ENCODE results near the gene ALDH4A1. TPM values are rescaled to one million over a fixed set of nuclear protein-coding genes. Genes with fewer than 3 reads are reported as not detected.

The ALDH4A1 gene
- total and polyA plus RNA-seq, 4 donors: 162 to 424 (median 244) TPM

GRCh38 chr1:18830596-18830995 lies 71.8 kb downstream of the ALDH4A1 start:
- Histone ChIP-seq H3K4me3 (ENCODE audit: low read depth in 1 of 3, low read length in 3 of 3) (no peak overlapping the region), H3K36me3 (ENCODE audit: control insufficient read depth in 4 of 4, insufficient read depth in 3 of 4, low read depth in 1 of 4, low read length in 3 of 4) (no peaks in the 10 kb centered on the region), H3K27ac (ENCODE audit: low read depth in 1 of 2, low read length in 2 of 2) (no peak overlapping the region), H3K9me3 (ENCODE audit: control insufficient read depth in 4 of 4, low read length in 3 of 4) (peaks cover 0 to 2% (median 1%) of the 10 kb centered on the region in 4 donors), H3K27me3 (ENCODE audit: control insufficient read depth in 4 of 4, insufficient read depth in 4 of 4, low read length in 3 of 4) (no peaks in the 10 kb centered on the region), H3K4me1 (ENCODE audit: control insufficient read depth in 4 of 4, insufficient read depth in 4 of 4, low read length in 3 of 4) (no peaks in the 10 kb centered on the region), H3K9ac (ENCODE audit: low read depth in 1 of 2, low read length in 2 of 2) (no peak overlapping the region)
- TF ChIP-seq HNF4A (conservative IDR thresholded peaks at IDR 0.05) (no peak), TAF1 (conservative IDR thresholded peaks at IDR 0.05) (no peak), FOXA1 (IDR thresholded peaks at IDR 0.05) (no peak), NR2F2 (IDR thresholded peaks at IDR 0.05) (no peak), FOXA2 (IDR thresholded peaks at IDR 0.05) (no peak), REST (IDR thresholded peaks at IDR 0.05) (no peak)
- TF ChIP-seq, protein P1, sequence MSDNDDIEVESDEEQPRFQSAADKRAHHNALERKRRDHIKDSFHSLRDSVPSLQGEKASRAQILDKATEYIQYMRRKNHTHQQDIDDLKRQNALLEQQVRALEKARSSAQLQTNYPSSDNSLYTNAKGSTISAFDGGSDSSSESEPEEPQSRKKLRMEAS (IDR thresholded peaks at IDR 0.05): no peak
- TF ChIP-seq, protein P2, sequence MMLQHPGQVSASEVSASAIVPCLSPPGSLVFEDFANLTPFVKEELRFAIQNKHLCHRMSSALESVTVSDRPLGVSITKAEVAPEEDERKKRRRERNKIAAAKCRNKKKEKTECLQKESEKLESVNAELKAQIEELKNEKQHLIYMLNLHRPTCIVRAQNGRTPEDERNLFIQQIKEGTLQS (IDR thresholded peaks at IDR 0.05): no peak
- 70% methylated on average over 12 of the region's 12 CpGs for WGBS
- DNase-seq (ENCODE audit: low spot score): no peak

DNA sequence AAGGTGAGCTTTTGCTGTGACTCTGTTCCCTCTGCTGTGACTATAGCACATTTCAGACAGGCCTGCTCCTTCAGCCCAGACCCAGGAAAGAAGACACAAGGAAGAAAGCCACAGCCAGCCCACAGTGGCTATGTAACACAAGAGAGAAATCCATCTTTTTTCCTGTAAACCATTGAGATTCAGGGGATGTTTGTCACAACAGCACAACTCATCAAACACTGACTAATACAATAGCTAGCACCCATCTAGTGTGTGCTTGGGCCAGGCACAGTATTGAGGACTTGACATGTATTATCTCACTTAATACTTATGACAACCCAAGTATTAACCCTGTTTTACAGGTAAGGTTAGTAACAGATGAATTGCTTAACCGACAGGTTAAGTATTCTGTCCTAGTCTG lies 72.7 kb downstream of the ALDH4A1 start:
- H3K4me3 ChIP-seq (ENCODE audit: low read depth in 1 of 3, low read length in 3 of 3): no peak overlapping the region
- 91% methylated on average over 1 of the region's 1 CpG for WGBS

GRCh38 chr1:18828224-18828623 lies 74.1 kb downstream of the ALDH4A1 start:
- no peak overlapping the region for H3K27ac ChIP-seq (ENCODE audit: low read depth in 1 of 2, low read length in 2 of 2)
- no peak overlapping the region for H3K4me3 ChIP-seq (ENCODE audit: low read depth in 1 of 3, low read length in 3 of 3)
- no peaks in the 10 kb centered on the region for H3K36me3 ChIP-seq (ENCODE audit: control insufficient read depth in 4 of 4, insufficient read depth in 3 of 4, low read depth in 1 of 4, low read length in 3 of 4)
- 42% methylated on average over 2 of the region's 2 CpGs for WGBS
- H3K9me3 ChIP-seq (ENCODE audit: control insufficient read depth in 4 of 4, low read length in 3 of 4): peaks cover 0 to 2% (median 1%) of the 10 kb centered on the region in 4 donors
- H3K9ac ChIP-seq (ENCODE audit: low read depth in 1 of 2, low read length in 2 of 2): no peak overlapping the region
- DNase-seq (ENCODE audit: low spot score): no peak
- H3K27me3 ChIP-seq (ENCODE audit: control insufficient read depth in 4 of 4, insufficient read depth in 4 of 4, low read length in 3 of 4): no peaks in the 10 kb centered on the region
- no peak for TF ChIP-seq RXRA (IDR thresholded peaks at IDR 0.05)
- TF ChIP-seq, protein P2 (IDR thresholded peaks at IDR 0.05): no peak
- no peak for TF ChIP-seq HNF4A (conservative IDR thresholded peaks at IDR 0.05)
- no peak for TF ChIP-seq GABPA (IDR thresholded peaks at IDR 0.05 in 1 of 2, conservative IDR thresholded peaks at IDR 0.05 in 1 of 2)
- TF ChIP-seq SP1 (IDR thresholded peaks at IDR 0.05): no peak
- no peak for TF ChIP-seq FOXA2 (IDR thresholded peaks at IDR 0.05)
- TF ChIP-seq JUND (IDR thresholded peaks at IDR 0.05): no peak
- TF ChIP-seq RAD21 (IDR thresholded peaks at IDR 0.05): no peak
- TF ChIP-seq REST (IDR thresholded peaks at IDR 0.05): no peak
- TF ChIP-seq, protein P1 (IDR thresholded peaks at IDR 0.05): no peak
- TF ChIP-seq NR2F2 (IDR thresholded peaks at IDR 0.05): no peak
- H3K4me1 ChIP-seq (ENCODE audit: control insufficient read depth in 4 of 4, insufficient read depth in 4 of 4, low read length in 3 of 4): no peaks in the 10 kb centered on the region

More for the DNA sequence above, 72.7 kb downstream of the ALDH4A1 start:
- no peaks in the 10 kb centered on the region for H3K4me1 ChIP-seq (ENCODE audit: control insufficient read depth in 4 of 4, insufficient read depth in 4 of 4, low read length in 3 of 4)
- H3K36me3 ChIP-seq (ENCODE audit: control insufficient read depth in 4 of 4, insufficient read depth in 3 of 4, low read depth in 1 of 4, low read length in 3 of 4): no peaks in the 10 kb centered on the region
- peaks cover 0 to 2% (median 1%) of the 10 kb centered on the region in 4 donors for H3K9me3 ChIP-seq (ENCODE audit: control insufficient read depth in 4 of 4, low read length in 3 of 4)
- no peak overlapping the region for H3K27ac ChIP-seq (ENCODE audit: low read depth in 1 of 2, low read length in 2 of 2)
- no peaks in the 10 kb centered on the region for H3K27me3 ChIP-seq (ENCODE audit: control insufficient read depth in 4 of 4, insufficient read depth in 4 of 4, low read length in 3 of 4)
- no peak overlapping the region for H3K9ac ChIP-seq (ENCODE audit: low read depth in 1 of 2, low read length in 2 of 2)
- TF ChIP-seq HNF4G (IDR thresholded peaks at IDR 0.05): no peak
- TF ChIP-seq TAF1 (conservative IDR thresholded peaks at IDR 0.05): no peak
- no peak for TF ChIP-seq FOXA2 (IDR thresholded peaks at IDR 0.05)
- DNase-seq (ENCODE audit: low spot score): no peak

All from liver (tissue), 9 donors.